ENCODE measurements around the gene NCL. TPM values are rescaled to one million over a fixed set of nuclear protein-coding genes. Genes with fewer than 3 reads are reported as not detected.

Gene NCL
- polyA plus RNA-seq, 1 donor from 2014 or later, result 101 TPM

DNA sequence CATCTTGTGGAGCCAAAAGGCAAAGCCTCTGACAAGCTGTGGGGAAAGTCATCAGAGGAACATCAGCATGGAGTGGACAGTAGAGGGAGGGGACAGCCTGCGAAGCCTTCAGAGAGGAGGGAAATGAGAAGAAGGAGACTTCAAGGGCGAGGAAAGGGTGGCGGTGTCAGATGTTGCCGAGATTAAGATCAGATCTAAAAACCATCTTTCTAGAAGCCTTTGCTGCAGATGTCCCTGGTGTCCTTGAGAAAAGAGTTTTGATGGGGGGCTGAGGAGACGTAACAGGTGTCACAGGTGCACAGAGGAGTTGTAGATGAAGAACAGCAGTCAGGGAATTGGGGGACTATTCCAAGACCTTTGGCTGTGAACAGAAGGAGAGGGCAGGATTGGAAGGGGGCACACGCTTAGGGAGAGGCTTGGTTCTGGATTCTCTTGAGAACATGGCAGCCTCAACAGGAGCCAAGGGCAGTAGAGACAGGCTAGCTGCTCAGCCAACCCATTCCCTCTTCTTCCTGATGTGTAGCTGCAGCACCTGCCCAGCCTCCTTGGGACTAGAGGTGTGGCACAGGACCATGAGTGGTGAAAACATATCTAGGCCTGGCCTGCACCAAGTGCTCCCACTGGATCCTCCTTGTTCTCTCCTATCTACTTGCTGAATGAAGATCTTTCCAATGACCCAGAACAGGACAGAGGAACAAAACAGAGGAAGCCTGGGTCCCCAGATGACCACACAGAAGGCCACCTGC lies 22.7 kb upstream of the NCL start:
- Histone ChIP-seq H2AFZ (ENCODE audit: low read depth, low read length) (no peak overlapping the region), H4K20me1 (ENCODE audit: insufficient read depth) (no peaks in the 10 kb centered on the region), H3K4me3 (ENCODE audit: low read length) (no peak overlapping the region), H3K27me3 (ENCODE audit: insufficient read depth, low read depth, low read length) (no peaks in the 10 kb centered on the region), H3K27ac (ENCODE audit: low read length) (no peak overlapping the region), H3K36me3 (ENCODE audit: insufficient read depth, low read length) (no peaks in the 10 kb centered on the region), H3K79me2 (replicated peaks; ENCODE audit: insufficient read depth, low read length) (no peaks in the 10 kb centered on the region), H3K9me2 (ENCODE audit: insufficient read depth, low read length) (no peaks in the 10 kb centered on the region), H3F3A (ENCODE audit: insufficient read depth, low read length, poor library complexity, severe bottlenecking) (no peaks in the 10 kb centered on the region), H3K9ac (ENCODE audit: low read length) (no peak overlapping the region), H3K9me3 (ENCODE audit: low read length) (no peaks in the 10 kb centered on the region), H3K4me2 (ENCODE audit: low read length) (no peak overlapping the region)
- TF ChIP-seq RAD21 (conservative IDR thresholded peaks at IDR 0.05), result no peak
- TF ChIP-seq, protein P1, sequence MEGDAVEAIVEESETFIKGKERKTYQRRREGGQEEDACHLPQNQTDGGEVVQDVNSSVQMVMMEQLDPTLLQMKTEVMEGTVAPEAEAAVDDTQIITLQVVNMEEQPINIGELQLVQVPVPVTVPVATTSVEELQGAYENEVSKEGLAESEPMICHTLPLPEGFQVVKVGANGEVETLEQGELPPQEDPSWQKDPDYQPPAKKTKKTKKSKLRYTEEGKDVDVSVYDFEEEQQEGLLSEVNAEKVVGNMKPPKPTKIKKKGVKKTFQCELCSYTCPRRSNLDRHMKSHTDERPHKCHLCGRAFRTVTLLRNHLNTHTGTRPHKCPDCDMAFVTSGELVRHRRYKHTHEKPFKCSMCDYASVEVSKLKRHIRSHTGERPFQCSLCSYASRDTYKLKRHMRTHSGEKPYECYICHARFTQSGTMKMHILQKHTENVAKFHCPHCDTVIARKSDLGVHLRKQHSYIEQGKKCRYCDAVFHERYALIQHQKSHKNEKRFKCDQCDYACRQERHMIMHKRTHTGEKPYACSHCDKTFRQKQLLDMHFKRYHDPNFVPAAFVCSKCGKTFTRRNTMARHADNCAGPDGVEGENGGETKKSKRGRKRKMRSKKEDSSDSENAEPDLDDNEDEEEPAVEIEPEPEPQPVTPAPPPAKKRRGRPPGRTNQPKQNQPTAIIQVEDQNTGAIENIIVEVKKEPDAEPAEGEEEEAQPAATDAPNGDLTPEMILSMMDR (IDR thresholded peaks at IDR 0.05; ENCODE audit: poor library complexity, severe bottlenecking), result no peak
- no peak for TF ChIP-seq EZH2 (IDR thresholded peaks at IDR 0.05; ENCODE audit: borderline replicate concordance, insufficient read depth, low read length, poor library complexity, severe bottlenecking)
- TF ChIP-seq SMC3 (conservative IDR thresholded peaks at IDR 0.05; ENCODE audit: poor library complexity), result no peak
- no peak for TF ChIP-seq TAF1 (IDR thresholded peaks at IDR 0.05; ENCODE audit: low read depth)
- TF ChIP-seq POLR2AphosphoS5 (IDR thresholded peaks at IDR 0.05), result no peak
- TF ChIP-seq EP300 (conservative IDR thresholded peaks at IDR 0.05; ENCODE audit: poor library complexity, severe bottlenecking), result no peak
- no peak for TF ChIP-seq MXI1 (conservative IDR thresholded peaks at IDR 0.05; ENCODE audit: poor library complexity, severe bottlenecking)
- TF ChIP-seq, protein P2, sequence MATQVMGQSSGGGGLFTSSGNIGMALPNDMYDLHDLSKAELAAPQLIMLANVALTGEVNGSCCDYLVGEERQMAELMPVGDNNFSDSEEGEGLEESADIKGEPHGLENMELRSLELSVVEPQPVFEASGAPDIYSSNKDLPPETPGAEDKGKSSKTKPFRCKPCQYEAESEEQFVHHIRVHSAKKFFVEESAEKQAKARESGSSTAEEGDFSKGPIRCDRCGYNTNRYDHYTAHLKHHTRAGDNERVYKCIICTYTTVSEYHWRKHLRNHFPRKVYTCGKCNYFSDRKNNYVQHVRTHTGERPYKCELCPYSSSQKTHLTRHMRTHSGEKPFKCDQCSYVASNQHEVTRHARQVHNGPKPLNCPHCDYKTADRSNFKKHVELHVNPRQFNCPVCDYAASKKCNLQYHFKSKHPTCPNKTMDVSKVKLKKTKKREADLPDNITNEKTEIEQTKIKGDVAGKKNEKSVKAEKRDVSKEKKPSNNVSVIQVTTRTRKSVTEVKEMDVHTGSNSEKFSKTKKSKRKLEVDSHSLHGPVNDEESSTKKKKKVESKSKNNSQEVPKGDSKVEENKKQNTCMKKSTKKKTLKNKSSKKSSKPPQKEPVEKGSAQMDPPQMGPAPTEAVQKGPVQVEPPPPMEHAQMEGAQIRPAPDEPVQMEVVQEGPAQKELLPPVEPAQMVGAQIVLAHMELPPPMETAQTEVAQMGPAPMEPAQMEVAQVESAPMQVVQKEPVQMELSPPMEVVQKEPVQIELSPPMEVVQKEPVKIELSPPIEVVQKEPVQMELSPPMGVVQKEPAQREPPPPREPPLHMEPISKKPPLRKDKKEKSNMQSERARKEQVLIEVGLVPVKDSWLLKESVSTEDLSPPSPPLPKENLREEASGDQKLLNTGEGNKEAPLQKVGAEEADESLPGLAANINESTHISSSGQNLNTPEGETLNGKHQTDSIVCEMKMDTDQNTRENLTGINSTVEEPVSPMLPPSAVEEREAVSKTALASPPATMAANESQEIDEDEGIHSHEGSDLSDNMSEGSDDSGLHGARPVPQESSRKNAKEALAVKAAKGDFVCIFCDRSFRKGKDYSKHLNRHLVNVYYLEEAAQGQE (IDR thresholded peaks at IDR 0.05; ENCODE audit: borderline replicate concordance), result no peak

DNA sequence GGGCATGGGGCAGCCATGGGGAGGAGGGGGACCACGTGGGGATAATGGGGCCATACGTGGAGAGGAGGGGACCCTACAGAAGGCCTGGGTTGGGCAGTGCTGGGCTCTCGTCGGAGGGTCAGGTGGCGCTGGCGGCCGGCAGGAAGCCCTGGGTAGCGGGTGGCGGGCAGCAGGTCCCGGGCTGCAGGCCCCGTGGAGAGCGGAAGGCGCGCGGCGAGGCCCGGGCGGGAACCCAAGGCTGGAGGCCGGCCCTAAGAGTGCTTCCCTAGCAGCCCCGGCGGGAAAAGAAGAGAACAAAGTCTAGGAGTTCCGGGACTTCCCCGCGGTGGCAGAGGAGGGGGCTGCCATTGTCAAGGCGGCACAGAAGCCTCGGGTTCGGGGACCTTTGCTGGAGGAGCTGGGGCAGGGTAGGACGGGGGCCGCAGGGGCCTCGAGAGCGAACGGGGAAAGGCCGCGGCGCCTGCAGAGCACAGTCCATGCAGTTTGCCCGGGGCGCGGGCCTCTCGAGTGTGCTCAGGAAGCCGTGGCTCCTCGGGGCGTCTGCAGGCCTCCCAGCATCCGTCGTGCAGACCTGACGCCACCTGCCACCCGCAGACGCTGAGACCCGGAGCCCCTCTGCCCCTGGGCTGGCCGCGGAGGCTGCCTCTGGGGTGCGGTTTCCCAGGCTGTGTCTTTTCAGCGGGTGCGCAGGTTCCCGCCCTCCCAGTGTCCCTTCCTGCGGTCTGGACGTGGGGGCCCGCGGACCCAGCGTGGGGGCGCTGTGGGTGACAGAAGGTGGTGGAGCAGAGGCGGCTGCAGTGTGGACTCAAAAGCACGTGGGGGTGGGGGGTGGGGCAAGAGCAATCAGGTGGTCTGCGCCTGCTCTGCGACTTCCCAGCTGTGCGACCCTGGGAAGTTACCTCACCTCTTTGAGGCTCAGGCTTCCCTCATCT lies 19.4 kb upstream of the NCL start:
- no peaks in the 10 kb centered on the region for H3K79me2 ChIP-seq (replicated peaks; ENCODE audit: insufficient read depth, low read length)
- TF ChIP-seq RAD21 (conservative IDR thresholded peaks at IDR 0.05), result no peak
- TF ChIP-seq MXI1 (conservative IDR thresholded peaks at IDR 0.05; ENCODE audit: poor library complexity, severe bottlenecking), result no peak
- TF ChIP-seq EZH2 (IDR thresholded peaks at IDR 0.05; ENCODE audit: borderline replicate concordance, insufficient read depth, low read length, poor library complexity, severe bottlenecking), result no peak
- TF ChIP-seq, protein P2 (IDR thresholded peaks at IDR 0.05; ENCODE audit: borderline replicate concordance), result no peak
- TF ChIP-seq POLR2AphosphoS5 (IDR thresholded peaks at IDR 0.05), result no peak
- TF ChIP-seq SMC3 (conservative IDR thresholded peaks at IDR 0.05; ENCODE audit: poor library complexity), result no peak
- TF ChIP-seq EP300 (conservative IDR thresholded peaks at IDR 0.05; ENCODE audit: poor library complexity, severe bottlenecking), result no peak
- TF ChIP-seq, protein P1 (IDR thresholded peaks at IDR 0.05; ENCODE audit: poor library complexity, severe bottlenecking), result no peak
- no peak for TF ChIP-seq TAF1 (IDR thresholded peaks at IDR 0.05; ENCODE audit: low read depth)
- H3K27me3 ChIP-seq (ENCODE audit: insufficient read depth, low read depth, low read length), result no peaks in the 10 kb centered on the region
- no peak overlapping the region for H3K4me2 ChIP-seq (ENCODE audit: low read length)
- H3K9ac ChIP-seq (ENCODE audit: low read length), result no peak overlapping the region
- no peaks in the 10 kb centered on the region for H3F3A ChIP-seq (ENCODE audit: insufficient read depth, low read length, poor library complexity, severe bottlenecking)
- H4K20me1 ChIP-seq (ENCODE audit: insufficient read depth), result no peaks in the 10 kb centered on the region
- no peaks in the 10 kb centered on the region for H3K9me2 ChIP-seq (ENCODE audit: insufficient read depth, low read length)
- H2AFZ ChIP-seq (ENCODE audit: low read depth, low read length), result no peak overlapping the region
- H3K4me3 ChIP-seq (ENCODE audit: low read length), result no peak overlapping the region
- H3K9me3 ChIP-seq (ENCODE audit: low read length), result no peaks in the 10 kb centered on the region
- no peak overlapping the region for H3K27ac ChIP-seq (ENCODE audit: low read length)
- no peaks in the 10 kb centered on the region for H3K36me3 ChIP-seq (ENCODE audit: insufficient read depth, low read length)

All from neural cell (in vitro differentiated cells).